ENCODE results near the gene TXNDC5.

The TXNDC5 gene

GRCh38 chr6:7851780-7852179 is 58.8 kb downstream of the TXNDC5 start:
- no peak for DNase-seq (ENCODE audit: low read depth)

GRCh38 chr6:7848229-7848628 is 62.4 kb downstream of the TXNDC5 start:
- DNase-seq (ENCODE audit: low read depth), result no peak

GRCh38 chr6:7846966-7847818 is 63.4 kb downstream of the TXNDC5 start:
- no peak for DNase-seq (ENCODE audit: low read depth)

- no peak for DNase-seq (ENCODE audit: low read depth)
Observed at GRCh38 chr6:7841781-7842468, 68.7 kb downstream of the TXNDC5 start.

GRCh38 chr6:7836371-7837026 is 74.1 kb downstream of the TXNDC5 start:
- DNase-seq (ENCODE audit: low read depth), result no peak

- no peak for DNase-seq (ENCODE audit: low read depth)
Observed at GRCh38 chr6:7833751-7834070, 76.9 kb downstream of the TXNDC5 start.

GRCh38 chr6:7832904-7833750 is 77.5 kb downstream of the TXNDC5 start:
- no peak for DNase-seq (ENCODE audit: low read depth)

Measured in activated T-helper 9 cell treated with anti-CD3 and anti-CD28 coated beads, Interleukin-2, amount 50 U/mL, for 16 hours (primary cell).